ENCODE data around the gene BBS10.

- TF ChIP-seq SP1 (CRISPR knock-in tag; conservative IDR thresholded peaks at IDR 0.05) (no peak), KAT7 (CRISPR knock-in tag; IDR thresholded peaks at IDR 0.05; ENCODE audit: borderline replicate concordance) (no peak), USF1 (CRISPR knock-in tag; IDR thresholded peaks at IDR 0.05) (no peak), CTCF (IDR thresholded peaks at IDR 0.05) (no peak), FOXK1 (CRISPR knock-in tag; IDR thresholded peaks at IDR 0.05) (no peak), NR3C1 (CRISPR knock-in tag; conservative IDR thresholded peaks at IDR 0.05; ENCODE audit: low read depth) (no peak), ZNF512 (CRISPR knock-in tag; IDR thresholded peaks at IDR 0.05; ENCODE audit: borderline replicate concordance) (no peak), ELF4 (CRISPR knock-in tag; IDR thresholded peaks at IDR 0.05; ENCODE audit: low read depth) (no peak), MAX (CRISPR knock-in tag; IDR thresholded peaks at IDR 0.05) (no peak), TCF7 (CRISPR knock-in tag; IDR thresholded peaks at IDR 0.05; ENCODE audit: low read depth) (no peak), FOXP4 (CRISPR knock-in tag; IDR thresholded peaks at IDR 0.05) (no peak)
Measured at GRCh38 chr12:76329159-76329558, 19.1 kb downstream of the BBS10 start.
